ENCODE data around the gene RNF225. TPM values are rescaled to one million over a fixed set of nuclear protein-coding genes. Genes with fewer than 3 reads are reported as not detected.

RNF225 gene
- polyA plus RNA-seq, 1 of the 3 experiments (the other 2 are of a cell fraction) = 0.13 TPM

DNA sequence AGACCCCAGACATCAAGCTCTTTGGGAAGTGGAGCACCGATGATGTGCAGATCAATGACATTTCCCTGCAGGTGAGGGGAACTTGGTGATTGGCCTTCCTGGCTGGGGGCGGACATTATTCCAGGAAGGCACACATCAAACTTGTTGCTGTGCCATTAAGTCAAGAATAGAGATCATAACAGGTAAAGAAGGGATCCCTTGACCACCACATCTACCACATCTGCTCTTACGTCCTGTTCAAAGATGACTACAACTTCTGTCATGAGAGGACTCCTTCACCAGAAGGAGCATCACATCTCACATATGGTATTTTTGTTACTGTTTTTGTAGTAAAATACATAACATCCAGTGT is 7.3 kb upstream of the RNF225 start:
- H3K36me3 ChIP-seq (replicated peaks in 1 of 2; ENCODE audit: control insufficient read depth in 1 of 2, insufficient read depth in 2 of 2, low read length in 1 of 2) = peaks cover 27 to 44% of the 10 kb centered on the region in 2 experiments

GRCh38 chr19:58392945-58393724 is 2.3 kb upstream of the RNF225 start:
- Histone ChIP-seq H3K79me2 (ENCODE audit: insufficient read depth) (peaks cover 46% of the 10 kb centered on the region), H3K9ac (no peak overlapping the region), H3K4me3 (ENCODE audit: low read depth in 2 of 2, low read length in 1 of 2) (no peak overlapping the region), H3K9me3 (no peaks in the 10 kb centered on the region), H3K9me2 (no peaks in the 10 kb centered on the region), H3F3A (replicated peaks; ENCODE audit: insufficient read depth) (peaks cover 36% of the 10 kb centered on the region), H2AFZ (ENCODE audit: low read depth) (no peak overlapping the region), H3K4me2 (no peak overlapping the region), H3K27me3 (ENCODE audit: insufficient read depth) (no peaks in the 10 kb centered on the region), H4K20me1 (ENCODE audit: insufficient read depth) (peaks cover 39% of the 10 kb centered on the region), H3K36me3 (replicated peaks in 1 of 2; ENCODE audit: control insufficient read depth in 1 of 2, insufficient read depth in 2 of 2, low read length in 1 of 2) (peaks cover 48 to 55% of the 10 kb centered on the region in 2 experiments), H3K4me1 (ENCODE audit: control insufficient read depth in 1 of 2, insufficient read depth in 2 of 2, low read depth in 1 of 2, low read length in 1 of 2) (peaks cover 7 to 8% of the 10 kb centered on the region in 2 experiments; a peak in 2 of 4 replicates), H3K27ac (ENCODE audit: low read depth in 2 of 2, low read length in 1 of 2) (no peak overlapping the region)
- 90% methylated on average over 8 of the region's 26 CpGs for WGBS (ENCODE audit: low lambda C conversion rate)
- POLR2A ChIA-PET = no interaction called here
- TF ChIP-seq, protein P1, sequence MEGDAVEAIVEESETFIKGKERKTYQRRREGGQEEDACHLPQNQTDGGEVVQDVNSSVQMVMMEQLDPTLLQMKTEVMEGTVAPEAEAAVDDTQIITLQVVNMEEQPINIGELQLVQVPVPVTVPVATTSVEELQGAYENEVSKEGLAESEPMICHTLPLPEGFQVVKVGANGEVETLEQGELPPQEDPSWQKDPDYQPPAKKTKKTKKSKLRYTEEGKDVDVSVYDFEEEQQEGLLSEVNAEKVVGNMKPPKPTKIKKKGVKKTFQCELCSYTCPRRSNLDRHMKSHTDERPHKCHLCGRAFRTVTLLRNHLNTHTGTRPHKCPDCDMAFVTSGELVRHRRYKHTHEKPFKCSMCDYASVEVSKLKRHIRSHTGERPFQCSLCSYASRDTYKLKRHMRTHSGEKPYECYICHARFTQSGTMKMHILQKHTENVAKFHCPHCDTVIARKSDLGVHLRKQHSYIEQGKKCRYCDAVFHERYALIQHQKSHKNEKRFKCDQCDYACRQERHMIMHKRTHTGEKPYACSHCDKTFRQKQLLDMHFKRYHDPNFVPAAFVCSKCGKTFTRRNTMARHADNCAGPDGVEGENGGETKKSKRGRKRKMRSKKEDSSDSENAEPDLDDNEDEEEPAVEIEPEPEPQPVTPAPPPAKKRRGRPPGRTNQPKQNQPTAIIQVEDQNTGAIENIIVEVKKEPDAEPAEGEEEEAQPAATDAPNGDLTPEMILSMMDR (IDR thresholded peaks at IDR 0.05) = no peak
- no peak for TF ChIP-seq USF1 (IDR thresholded peaks at IDR 0.05; ENCODE audit: borderline replicate concordance, low read depth)
- no peak for TF ChIP-seq NFIC (IDR thresholded peaks at IDR 0.05; ENCODE audit: borderline replicate concordance)
- TF ChIP-seq JUND (IDR thresholded peaks at IDR 0.05) = no peak
- TF ChIP-seq IRF3 (IDR thresholded peaks at IDR 0.05; ENCODE audit: low read depth, low read length) = no peak
- TF ChIP-seq ELF1 (IDR thresholded peaks at IDR 0.05) = no peak
- no peak for TF ChIP-seq FOXJ3 (CRISPR knock-in tag; IDR thresholded peaks at IDR 0.05)
- TF ChIP-seq, protein P2, sequence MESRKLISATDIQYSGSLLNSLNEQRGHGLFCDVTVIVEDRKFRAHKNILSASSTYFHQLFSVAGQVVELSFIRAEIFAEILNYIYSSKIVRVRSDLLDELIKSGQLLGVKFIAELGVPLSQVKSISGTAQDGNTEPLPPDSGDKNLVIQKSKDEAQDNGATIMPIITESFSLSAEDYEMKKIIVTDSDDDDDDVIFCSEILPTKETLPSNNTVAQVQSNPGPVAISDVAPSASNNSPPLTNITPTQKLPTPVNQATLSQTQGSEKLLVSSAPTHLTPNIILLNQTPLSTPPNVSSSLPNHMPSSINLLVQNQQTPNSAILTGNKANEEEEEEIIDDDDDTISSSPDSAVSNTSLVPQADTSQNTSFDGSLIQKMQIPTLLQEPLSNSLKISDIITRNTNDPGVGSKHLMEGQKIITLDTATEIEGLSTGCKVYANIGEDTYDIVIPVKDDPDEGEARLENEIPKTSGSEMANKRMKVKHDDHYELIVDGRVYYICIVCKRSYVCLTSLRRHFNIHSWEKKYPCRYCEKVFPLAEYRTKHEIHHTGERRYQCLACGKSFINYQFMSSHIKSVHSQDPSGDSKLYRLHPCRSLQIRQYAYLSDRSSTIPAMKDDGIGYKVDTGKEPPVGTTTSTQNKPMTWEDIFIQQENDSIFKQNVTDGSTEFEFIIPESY (IDR thresholded peaks at IDR 0.05; ENCODE audit: borderline replicate concordance, low read depth) = no peak
- TF ChIP-seq EP300 (IDR thresholded peaks at IDR 0.05; ENCODE audit: borderline replicate concordance in 1 of 2, low read depth in 1 of 2, low read length in 1 of 2) = no peak
- TF ChIP-seq SMC3 (IDR thresholded peaks at IDR 0.05; ENCODE audit: low read depth, low read length) = no peak
- TF ChIP-seq TEAD4 (IDR thresholded peaks at IDR 0.05; ENCODE audit: borderline replicate concordance, insufficient read depth) = no peak
- no peak for TF ChIP-seq NRF1 (IDR thresholded peaks at IDR 0.05; ENCODE audit: low read depth, low read length)
- CTCF ChIA-PET = interaction anchor here (0.7 kb wide), 1 partner anchor 127 kb away, joined by 3 read pairs; the partner anchor contains the start of gene ZBTB45
- DNase-seq = no peak

More for the DNA sequence above, 7.3 kb upstream of the RNF225 start:
- H3K4me3 ChIP-seq (ENCODE audit: low read depth in 2 of 2, low read length in 1 of 2) = peak overlapping the region; percentile 87 to 92
- 28% methylated on average over 3 of the region's 3 CpGs for WGBS (ENCODE audit: low lambda C conversion rate)
- peaks cover 70% of the 10 kb centered on the region for H3K79me2 ChIP-seq (ENCODE audit: insufficient read depth)
- H2AFZ ChIP-seq (ENCODE audit: low read depth) = no peak overlapping the region
- H3F3A ChIP-seq (replicated peaks; ENCODE audit: insufficient read depth) = peaks cover 22% of the 10 kb centered on the region
- H3K4me1 ChIP-seq (ENCODE audit: control insufficient read depth in 1 of 2, insufficient read depth in 2 of 2, low read depth in 1 of 2, low read length in 1 of 2) = peaks cover 16 to 25% of the 10 kb centered on the region in 2 experiments; a peak in 3 of 4 replicates
- H3K9me2 ChIP-seq = no peaks in the 10 kb centered on the region
- no peak for DNase-seq
- peak overlapping the region; percentile 91 for H3K9ac ChIP-seq
- peaks cover 43% of the 10 kb centered on the region for H4K20me1 ChIP-seq (ENCODE audit: insufficient read depth)
- ChIA-PET CTCF (interaction anchor here (0.6 kb wide), 1 partner anchor 775 kb away, joined by 3 read pairs; no protein-coding TSS in a partner anchor), POLR2A (interaction anchor here (0.9 to 1.6 kb wide), 5 partner anchors 10 to 131 kb away, joined by 3 to 5 read pairs (median 4); partner anchors contain the start of genes ZBTB45 and ZNF497)
- H3K4me2 ChIP-seq = peak overlapping the region; percentile 85
- H3K9me3 ChIP-seq = no peaks in the 10 kb centered on the region
- H3K27me3 ChIP-seq (ENCODE audit: insufficient read depth) = no peaks in the 10 kb centered on the region
- TF ChIP-seq MXI1 (IDR thresholded peaks at IDR 0.05; ENCODE audit: low read depth, low read length) (no peak), YY1 (IDR thresholded peaks at IDR 0.05; ENCODE audit: low read depth) (no peak), RFX5 (IDR thresholded peaks at IDR 0.05; ENCODE audit: low read length) (no peak), FOXJ3 (CRISPR knock-in tag; IDR thresholded peaks at IDR 0.05) (no peak), JUND (IDR thresholded peaks at IDR 0.05) (no peak), IRF3 (IDR thresholded peaks at IDR 0.05; ENCODE audit: low read depth, low read length) (no peak), SIN3A (IDR thresholded peaks at IDR 0.05; ENCODE audit: borderline replicate concordance, low read depth, low read length) (no peak), NRF1 (IDR thresholded peaks at IDR 0.05; ENCODE audit: low read depth, low read length) (no peak), TEAD4 (IDR thresholded peaks at IDR 0.05; ENCODE audit: borderline replicate concordance, insufficient read depth) (no peak), SMC3 (IDR thresholded peaks at IDR 0.05; ENCODE audit: low read depth, low read length) (no peak)
- no peak overlapping the region for H3K27ac ChIP-seq (ENCODE audit: low read depth in 2 of 2, low read length in 1 of 2)

Measured in SK-N-SH (cell line).